Fibroblast of skin of back (primary cell): ENCODE results near the gene FBXL17.
A peak's percentile ranks its signal among the peaks of the same experiment; 100 is the strongest.

Experiments used
- DNase-seq: peaks from one replicate; pipeline ENCODE4 v3.0.0-alpha.2; 2013

Gene FBXL17

DNA sequence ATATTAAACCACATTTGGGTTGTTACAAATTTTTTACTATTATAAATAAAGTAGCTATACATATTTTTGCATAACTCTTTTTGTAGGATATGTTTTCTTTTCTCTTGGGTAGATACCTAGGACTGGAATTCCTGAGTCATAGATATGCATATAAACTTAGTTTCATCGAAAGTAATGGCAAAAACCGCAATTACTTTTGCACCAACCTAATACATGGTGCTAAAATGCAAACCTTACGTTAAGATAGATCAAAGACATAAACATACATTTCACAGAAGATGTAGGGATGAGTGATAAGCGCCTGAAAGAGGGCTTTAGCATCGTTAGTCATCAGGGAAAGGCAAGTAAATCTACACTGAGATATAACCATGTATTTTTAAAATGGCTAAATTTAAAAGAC, 532.8 kb downstream of the FBXL17 start:
- no peak for DNase-seq

DNA sequence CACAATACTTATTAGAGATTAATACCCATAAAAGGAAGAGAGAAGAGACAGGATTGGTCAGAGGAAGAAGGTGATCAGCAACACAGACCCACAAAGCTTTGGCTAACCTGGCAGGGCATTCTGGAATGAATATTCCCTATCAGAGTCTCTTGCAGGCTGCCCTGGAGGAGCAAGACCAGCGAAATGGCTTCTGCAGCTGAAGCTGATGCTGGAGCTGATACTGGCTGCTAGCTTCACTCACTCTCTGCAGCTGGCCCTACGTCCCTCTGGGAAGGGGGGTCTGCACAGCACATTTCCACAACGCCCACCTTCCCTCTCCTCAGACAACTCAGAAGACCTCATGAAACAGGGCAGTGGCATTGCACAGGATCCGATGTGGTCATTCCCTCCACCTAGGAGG, 541.3 kb downstream of the FBXL17 start:
- no peak for DNase-seq

DNA sequence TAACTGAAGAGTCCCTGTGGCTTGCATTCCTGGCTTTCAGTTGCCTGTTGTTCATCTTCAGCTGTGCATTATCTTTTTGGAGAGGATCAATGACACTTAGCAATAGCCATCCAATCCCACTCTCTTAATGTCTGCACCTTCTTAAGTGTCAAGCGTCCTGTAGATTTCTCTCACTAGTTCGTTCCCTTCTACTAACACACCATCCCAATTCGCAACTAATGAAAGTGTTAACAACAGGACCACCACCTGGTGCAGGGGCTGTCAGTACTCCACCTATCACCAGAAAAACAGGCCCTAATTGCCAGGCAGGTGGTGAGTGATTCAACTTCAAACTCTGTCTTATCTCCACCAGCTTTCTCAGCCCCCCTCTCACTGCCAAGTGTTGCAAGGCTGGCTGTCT, 541.7 kb downstream of the FBXL17 start:
- DNase-seq, result no peak

DNA sequence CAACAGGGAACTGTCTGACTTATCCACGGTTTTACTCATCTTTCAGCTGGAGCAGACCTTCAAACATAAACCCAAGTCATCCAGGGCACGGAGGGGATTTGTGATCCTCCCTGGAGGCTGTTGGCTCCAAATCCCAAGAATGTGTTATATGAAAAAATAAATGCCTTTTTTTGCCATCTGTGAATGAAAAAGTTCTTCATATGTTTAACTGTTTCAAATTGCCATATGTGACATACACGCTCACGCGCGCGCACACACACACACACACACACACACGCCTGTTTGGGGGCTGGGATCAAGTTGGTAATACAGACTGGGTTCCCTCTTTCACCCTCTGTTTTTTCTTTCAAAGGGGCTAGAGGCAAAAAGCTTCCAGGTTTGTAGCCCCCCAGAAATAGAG, 546.8 kb downstream of the FBXL17 start:
- DNase-seq, result no peak

DNA sequence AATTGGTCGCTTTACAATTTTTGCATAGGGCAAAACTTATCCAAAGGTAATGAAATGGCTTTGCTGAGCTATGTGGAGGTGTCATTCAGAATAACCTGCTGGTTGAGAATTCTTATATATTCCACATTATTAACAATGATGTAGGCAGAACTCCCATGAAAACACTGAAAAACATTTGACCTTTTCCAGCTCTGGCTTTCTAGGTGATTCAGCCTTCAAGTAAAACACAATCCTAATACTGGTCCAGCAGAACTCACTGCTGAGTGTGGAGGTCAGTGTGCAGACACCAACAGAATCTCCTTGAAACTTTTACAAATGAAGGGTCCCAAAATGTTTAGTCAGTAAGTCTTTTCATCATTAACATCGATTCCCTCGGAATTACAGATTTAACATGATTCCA, 549.2 kb downstream of the FBXL17 start:
- DNase-seq, result no peak

DNA sequence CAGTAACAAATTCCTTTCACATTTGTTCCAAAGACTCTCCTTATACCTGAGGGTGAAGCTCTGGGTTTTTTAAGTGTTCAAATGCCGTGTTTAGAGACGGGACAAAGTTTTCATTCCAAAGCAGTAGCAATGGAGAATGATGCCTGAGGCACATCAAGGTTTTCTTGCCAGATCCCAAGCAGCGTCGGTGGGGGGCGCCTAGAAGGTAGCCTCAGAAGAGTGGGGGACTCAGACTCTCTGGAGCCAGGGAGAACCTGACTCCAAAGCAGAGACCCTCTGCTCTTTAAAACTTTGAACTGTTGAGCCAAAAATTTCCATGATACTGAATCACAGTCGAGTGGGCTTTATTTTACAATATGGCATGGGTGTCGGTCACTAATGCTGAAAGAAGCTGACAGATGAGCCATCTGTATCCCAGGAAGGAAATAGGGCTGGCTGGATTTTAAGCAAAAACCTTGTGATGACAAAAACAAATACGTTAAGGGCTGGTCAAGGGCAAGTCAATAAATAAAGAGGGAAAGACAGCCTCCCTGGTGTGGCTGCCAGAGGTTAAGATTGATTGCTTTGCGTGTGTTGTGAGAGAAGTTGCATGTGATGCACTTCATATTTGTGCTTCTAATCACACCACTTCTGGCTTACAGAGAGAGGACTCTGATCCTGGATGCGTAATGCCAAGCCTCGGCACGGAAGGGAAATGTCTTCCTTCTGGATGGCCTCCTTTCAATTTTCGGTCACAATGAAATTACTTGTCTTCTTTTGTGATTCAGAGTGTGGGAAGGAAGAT, 550.1 kb downstream of the FBXL17 start:
- DNase-seq, result peak; percentile 48

DNA sequence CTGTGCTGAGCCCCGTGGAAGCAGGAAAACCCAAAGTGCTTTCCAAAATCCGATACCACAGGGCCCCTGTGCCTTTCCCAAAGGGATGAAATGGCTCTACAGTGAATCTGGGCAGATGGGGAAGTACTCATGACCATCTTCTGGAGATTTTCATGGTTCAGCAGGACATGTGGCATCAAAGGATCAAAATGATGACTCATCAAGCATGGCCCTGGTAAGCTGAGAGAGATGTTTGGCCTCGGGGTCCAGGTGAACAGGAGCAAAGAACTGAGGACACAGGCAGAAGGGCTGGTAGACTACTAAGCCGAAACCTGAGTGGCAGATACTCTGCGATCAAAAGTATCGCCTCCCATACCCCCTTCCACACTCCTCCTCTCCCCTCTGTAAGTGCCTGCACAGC, 551.1 kb downstream of the FBXL17 start:
- DNase-seq, result no peak

DNA sequence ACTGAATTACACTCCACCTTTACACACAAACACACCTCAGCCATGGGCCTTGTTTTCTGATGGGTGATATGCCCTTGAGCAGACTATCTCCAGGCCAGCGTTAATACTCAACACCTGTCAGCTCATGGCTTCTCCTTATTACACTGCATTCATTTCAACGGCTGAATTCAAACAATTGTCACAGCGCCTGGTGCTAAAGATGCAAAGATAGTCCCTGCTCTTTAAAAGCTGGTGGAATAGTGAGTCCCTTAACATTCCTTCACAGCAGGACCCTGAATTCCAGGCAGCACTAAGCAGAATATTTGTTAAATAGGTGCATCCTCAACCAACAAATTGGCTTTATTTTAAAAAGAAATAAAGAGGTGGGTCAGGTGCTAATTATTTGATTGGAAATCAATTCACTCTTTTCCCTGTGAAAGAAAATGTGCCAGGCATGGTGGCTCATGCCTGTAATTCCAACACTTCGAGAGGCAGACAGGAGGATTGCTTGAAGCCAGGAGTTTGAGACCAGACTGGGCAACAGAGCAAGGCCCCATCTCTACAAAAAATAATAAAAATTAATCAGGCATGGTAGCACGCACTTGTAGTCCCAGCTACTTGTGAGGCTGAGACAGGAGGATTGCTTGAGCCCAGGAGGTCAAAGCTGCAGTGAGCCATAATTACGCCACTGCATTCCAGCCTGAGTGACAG, 555.4 kb downstream of the FBXL17 start:
- no peak for DNase-seq

DNA sequence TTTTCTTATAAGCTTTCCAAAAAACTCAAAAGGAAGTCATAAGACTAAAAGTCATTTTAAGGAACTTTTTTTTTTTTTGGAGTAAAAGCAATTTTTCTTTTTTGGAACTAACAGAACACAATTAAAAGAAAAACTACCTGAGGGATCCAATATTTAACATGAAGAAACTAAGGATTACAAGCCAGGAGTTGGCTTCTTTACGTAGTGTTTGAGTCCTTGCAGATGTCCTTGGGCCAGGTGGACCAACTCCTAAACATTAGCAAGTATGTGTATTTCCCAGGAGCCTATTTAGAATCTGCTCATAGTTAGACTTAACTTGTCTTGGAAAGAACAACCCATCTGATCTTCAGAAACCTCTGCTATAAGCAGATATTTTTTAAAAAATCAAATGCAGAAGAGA, 557.1 kb downstream of the FBXL17 start:
- DNase-seq, result no peak

DNA sequence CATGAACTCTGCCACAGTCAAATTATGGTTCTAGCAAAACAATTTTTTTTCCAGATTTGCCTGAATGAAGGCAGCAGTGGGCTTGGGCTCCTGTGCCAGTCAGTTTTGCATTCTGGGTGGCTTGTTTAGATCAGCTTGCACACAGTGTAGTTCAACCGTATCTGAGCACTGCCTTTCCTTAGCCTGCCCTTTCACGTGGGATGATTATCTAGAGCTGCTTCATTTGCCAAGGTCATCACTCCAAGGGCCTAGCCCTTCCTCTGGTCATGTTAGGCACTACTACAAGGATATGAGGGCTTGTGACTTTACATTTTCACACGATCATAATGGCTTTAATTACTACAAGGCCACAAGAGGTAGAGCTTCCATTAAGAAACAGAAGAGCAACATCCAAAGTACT, 560.6 kb downstream of the FBXL17 start:
- no peak for DNase-seq

DNA sequence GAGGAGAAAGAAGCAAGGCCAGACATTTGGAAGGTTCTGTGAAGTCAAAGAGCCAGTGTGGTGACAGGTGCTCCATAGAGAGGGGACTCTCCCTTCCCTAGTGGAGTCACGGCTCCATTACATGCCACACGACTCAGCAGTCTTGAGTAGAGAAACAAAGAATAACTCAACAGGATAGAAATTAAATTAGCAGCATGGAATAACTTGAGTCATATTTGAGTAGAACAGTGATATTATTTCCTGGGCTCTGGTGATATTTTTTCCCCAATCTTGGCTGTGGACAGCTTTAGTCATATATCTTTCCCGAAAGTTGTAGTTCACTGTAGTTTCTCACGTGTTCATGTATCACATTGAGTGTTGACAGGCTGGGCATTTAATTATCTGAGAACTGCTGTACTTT, 561.5 kb downstream of the FBXL17 start:
- DNase-seq, result peak; percentile 20

DNA sequence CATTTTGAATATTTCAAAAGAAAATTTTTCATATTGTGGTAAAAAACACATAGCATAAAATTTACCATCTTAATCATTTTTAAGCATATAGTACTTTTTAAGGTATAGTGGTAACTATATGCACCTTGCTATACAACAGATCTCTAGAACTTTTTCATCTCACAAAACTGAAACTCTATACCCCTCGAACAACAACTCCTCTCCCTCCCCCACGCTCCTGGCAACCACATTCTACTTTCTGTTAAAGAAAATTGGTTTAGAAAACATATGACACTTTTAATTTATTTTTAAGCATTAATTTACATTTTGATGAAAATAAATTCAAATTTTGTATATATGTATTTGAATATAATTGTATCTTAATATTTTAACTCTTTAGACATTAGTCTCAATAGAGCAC, 563.9 kb downstream of the FBXL17 start:
- DNase-seq, result no peak

DNA sequence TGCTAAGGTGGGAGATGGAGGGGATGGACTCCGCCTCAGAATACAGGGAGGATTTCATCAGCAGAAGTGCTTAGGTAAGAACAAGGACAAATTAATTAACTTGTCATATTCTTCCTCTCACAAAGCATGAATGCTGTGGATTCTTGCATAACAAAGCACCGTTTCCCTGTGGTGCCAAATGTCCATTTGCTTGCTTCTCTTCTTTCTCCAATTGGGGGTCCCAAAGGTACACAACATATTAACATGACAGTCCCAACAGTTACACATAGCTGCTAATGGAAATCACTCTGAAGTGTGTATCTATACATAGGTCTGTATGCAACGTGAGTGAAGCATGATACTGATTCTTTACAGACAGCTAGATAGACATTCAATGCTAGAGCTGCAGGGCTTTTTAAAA, 564.5 kb downstream of the FBXL17 start:
- no peak for DNase-seq

DNA sequence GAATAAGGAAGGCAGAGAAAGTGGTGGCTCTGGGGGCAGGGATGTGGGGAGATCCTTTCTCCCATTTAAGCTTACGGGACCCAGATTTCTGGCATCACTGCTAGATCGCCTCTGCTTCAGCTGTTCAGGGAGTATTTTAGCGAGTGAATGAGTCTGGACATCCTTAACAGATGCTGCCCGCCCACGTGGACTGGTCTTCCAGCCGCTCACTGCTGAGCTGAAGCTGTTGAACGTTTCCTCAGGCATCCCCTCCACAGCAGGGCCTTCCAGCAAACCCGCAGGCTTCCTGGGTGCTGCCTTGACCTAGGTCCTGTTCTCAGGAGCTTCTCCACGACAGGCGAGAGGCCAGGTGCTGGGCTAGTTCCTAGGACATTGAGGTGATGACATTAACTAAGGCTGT, 566.8 kb downstream of the FBXL17 start:
- no peak for DNase-seq

DNA sequence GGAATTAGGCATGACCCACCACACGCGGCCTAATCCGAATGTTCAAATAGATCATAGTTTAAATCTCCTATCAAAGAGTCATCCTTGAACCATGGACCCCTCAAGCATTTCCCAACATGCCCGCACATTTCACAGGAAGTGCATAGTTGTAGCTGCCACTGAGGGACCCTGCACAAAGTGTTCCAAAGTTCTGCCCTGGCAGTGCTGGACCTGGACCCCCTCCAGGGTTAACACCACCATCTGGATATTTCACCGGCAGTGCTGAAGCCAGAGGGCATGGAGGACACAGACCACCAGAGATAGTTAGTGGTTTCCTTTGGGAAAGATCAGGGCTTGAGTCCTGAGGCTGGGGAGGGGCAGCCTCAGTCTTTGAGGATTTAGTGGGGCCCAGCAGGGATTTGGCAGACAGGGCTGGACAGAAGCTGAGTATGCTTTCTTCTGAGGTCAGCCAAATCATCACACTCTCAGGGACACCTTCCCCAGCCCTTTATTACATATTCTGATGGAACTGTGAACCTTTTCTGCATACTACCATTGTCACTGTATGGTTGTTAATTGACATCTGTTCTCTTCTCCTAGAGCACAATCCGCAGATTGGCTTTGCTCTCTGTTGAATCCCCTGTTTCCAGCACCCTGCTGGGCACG, 567.6 kb downstream of the FBXL17 start:
- DNase-seq, result no peak

DNA sequence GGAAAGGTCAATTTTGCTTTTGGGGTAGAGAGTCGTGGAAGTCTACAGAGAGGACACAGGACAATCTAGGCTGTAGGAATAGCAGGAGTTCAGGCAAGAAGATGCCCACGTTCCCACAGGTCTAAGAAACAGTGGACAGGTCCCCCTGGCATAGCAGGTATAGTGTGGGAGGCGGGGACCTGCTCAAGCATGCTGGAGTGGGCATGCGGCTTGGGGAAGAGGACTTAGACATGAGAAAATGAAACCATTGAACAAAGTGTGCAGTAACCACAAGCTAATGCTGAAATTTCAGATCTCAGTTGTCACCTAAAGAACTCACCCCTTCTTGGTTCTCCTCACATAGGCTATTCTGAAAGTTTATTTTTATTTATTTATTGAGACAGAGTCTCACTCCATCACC, 568.3 kb downstream of the FBXL17 start:
- DNase-seq, result no peak

DNA sequence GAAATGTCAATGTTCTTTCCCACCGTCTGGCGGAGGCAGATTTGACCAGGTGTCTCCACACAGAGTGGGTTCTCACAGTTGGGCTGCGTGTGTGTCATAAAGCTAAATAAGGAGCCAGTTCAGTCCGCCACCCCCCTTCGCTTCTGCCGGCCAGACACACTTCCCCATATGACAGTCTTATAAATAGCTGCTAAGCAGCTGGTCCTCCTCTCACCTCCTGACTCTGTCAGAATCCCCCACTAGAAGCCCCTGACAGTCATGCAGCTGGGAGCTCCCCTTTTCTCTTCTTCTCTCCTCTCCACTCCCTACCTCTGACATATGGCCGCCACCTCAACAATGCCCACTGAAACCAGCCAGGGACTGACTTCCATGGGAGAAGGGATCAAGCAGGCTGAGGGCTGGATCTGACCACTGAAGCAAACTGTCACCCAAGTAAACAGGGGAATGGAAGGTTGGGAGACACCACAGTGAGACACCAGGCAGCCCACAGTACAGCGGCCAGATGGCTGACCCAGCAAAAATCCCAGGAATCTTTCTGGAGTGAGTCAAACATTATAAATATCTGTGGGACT, 569.2 kb downstream of the FBXL17 start:
- DNase-seq, result peak; percentile 91

DNA sequence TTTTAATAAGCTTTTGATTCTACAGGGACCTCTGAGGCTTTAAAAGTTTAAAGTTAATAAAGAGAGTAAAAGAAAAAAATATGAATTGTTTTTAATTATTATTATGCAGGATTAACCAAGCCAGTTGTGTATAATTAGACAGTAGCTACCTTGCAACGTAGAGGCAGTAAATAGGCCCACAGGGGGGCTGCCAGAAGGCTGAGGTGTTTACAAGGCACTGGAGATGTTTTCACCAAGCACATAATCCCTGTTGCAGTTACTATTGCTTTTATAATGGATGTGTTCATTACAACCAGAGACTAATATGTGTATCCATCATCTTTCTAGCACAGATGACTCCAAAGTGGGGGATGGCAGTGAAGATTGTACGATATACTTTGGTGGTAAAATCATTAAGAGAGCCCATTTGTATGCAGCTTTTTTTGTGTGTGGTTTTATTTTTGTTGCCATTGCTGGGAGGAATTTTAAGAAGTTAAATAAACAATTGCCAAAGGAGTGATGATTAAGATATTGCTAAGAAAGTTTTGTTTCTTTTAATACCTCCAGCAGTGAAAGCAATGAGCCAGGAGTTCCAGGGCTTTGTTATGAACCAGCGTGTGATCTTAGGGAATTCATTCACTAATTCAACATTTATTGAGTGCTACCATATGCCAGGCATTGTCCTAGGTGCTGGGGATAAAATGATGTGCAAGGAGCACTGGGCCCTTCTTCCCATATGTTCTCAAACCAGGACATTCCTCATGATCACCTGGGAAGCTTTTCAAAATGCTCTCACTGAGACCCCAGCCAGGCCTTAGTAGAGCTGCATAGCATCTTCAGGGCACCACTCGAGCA, 572.5 kb downstream of the FBXL17 start:
- DNase-seq, result peak; percentile 64
